NB4 (cell line): ENCODE results near the gene CCDC178.

ENCODE experiments used
- POLR2A ChIP-seq: IDR thresholded peaks from 2 replicates; pipeline ENCODE4 v1.6.1; 2011; ENCODE audit warnings: mild to moderate bottlenecking; ENCODE audit not compliant: insufficient read length; ENCODE audit errors: extremely low read depth
- TF ChIP-seq, protein P1 (sequence below): IDR thresholded peaks from one replicate; pipeline ENCODE4 v1.5.1; 2012; ENCODE audit warnings: low read depth, low read length

DNA sequence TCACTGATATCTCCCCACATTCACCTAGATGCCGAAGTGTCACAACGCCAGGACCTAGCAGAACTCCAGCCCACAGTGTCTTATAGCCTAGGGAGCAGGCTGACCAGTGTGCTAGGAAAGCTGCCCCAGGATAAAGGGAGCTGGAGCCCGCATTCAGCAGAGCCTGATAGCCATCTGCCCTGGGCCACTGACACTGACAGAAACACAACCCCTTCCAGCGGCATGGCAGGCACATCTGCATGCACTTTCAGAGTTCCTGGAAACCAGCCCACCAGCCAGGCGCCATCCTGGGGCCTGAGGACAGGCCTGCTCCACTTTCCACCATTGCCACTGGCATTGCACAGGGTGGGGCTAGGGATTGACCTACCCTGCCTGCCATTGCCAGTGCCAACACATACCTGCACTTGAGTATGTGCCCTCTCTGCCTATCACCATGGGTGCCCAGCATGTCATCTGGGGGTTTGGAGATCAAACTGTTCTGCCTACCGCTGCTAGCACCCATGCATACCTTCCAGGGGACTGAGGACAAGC, 377.6 kb downstream of the CCDC178 start:
- TF ChIP-seq, protein P1, sequence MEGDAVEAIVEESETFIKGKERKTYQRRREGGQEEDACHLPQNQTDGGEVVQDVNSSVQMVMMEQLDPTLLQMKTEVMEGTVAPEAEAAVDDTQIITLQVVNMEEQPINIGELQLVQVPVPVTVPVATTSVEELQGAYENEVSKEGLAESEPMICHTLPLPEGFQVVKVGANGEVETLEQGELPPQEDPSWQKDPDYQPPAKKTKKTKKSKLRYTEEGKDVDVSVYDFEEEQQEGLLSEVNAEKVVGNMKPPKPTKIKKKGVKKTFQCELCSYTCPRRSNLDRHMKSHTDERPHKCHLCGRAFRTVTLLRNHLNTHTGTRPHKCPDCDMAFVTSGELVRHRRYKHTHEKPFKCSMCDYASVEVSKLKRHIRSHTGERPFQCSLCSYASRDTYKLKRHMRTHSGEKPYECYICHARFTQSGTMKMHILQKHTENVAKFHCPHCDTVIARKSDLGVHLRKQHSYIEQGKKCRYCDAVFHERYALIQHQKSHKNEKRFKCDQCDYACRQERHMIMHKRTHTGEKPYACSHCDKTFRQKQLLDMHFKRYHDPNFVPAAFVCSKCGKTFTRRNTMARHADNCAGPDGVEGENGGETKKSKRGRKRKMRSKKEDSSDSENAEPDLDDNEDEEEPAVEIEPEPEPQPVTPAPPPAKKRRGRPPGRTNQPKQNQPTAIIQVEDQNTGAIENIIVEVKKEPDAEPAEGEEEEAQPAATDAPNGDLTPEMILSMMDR = no peak
- no peak for TF ChIP-seq POLR2A
